Mammary epithelial cell (primary cell): ENCODE measurements around the gene VSIR.

Experiments used
- EZH2 ChIP-seq: IDR thresholded peaks from 2 replicates; pipeline ENCODE4 v1.6.1; 2012; ENCODE audit warnings: low read length, inconsistent platforms, borderline replicate concordance
- TF ChIP-seq, protein P1 (sequence below), 2 donors: IDR thresholded peaks in 1 of 2; conservative IDR thresholded peaks in 1 of 2; 2 replicates each; pipeline ENCODE4 v1.5.1; 2011 to 2012; ENCODE audit warnings: inconsistent platforms in 2 of 2, low read length in 2 of 2, mild to moderate bottlenecking in 2 of 2, control low read depth in 1 of 2, low read depth in 1 of 2; ENCODE audit not compliant: insufficient read depth in 1 of 2; ENCODE audit errors: extremely low read depth in 1 of 2

DNA sequence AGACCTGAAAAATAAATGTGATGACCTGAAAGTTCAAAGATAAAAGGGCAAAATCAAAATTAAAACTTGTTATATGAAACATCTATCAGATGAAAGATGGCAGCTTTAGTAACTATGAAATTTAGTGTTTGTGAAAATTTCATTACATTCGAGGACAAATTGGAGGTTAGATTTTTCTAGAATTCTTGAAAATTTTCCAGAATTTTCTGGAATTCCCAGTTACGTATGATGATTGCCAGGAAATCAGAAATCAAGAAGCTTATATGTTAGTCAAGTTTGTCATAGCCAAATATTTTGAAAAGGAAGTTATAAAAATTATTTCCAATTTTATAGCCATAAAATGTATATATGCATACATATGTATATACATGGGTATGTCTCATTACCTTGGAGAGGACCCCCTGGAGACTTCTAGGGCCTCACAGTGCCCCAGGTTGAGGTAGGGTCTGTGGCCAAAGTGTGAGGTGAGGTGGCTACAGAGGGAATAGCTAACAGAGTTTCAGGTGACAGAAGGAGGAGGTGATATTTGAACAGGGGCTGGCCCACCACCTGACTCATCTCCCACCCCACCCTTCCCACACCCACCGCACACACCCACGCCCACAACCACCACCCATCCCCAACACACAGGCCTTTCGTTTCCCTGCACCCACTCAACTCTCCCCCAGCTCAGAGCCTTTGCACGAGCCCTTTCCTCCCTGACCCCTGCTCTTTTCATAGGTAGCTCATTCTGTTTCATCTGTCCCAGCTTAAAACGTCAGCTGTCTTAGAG, 75.2 kb downstream of the VSIR start:
- TF ChIP-seq, protein P1, sequence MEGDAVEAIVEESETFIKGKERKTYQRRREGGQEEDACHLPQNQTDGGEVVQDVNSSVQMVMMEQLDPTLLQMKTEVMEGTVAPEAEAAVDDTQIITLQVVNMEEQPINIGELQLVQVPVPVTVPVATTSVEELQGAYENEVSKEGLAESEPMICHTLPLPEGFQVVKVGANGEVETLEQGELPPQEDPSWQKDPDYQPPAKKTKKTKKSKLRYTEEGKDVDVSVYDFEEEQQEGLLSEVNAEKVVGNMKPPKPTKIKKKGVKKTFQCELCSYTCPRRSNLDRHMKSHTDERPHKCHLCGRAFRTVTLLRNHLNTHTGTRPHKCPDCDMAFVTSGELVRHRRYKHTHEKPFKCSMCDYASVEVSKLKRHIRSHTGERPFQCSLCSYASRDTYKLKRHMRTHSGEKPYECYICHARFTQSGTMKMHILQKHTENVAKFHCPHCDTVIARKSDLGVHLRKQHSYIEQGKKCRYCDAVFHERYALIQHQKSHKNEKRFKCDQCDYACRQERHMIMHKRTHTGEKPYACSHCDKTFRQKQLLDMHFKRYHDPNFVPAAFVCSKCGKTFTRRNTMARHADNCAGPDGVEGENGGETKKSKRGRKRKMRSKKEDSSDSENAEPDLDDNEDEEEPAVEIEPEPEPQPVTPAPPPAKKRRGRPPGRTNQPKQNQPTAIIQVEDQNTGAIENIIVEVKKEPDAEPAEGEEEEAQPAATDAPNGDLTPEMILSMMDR (conservative IDR thresholded peaks at IDR 0.05 in 1 of 2, IDR thresholded peaks at IDR 0.05 in 1 of 2; ENCODE audit: extremely low read depth in 1 of 2, insufficient read depth in 1 of 2, low read depth in 1 of 2, low read length in 2 of 2): no peak
- no peak for TF ChIP-seq EZH2
